ENCODE results near the gene PTGIR.

Gene PTGIR, protein sequence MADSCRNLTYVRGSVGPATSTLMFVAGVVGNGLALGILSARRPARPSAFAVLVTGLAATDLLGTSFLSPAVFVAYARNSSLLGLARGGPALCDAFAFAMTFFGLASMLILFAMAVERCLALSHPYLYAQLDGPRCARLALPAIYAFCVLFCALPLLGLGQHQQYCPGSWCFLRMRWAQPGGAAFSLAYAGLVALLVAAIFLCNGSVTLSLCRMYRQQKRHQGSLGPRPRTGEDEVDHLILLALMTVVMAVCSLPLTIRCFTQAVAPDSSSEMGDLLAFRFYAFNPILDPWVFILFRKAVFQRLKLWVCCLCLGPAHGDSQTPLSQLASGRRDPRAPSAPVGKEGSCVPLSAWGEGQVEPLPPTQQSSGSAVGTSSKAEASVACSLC

DNA sequence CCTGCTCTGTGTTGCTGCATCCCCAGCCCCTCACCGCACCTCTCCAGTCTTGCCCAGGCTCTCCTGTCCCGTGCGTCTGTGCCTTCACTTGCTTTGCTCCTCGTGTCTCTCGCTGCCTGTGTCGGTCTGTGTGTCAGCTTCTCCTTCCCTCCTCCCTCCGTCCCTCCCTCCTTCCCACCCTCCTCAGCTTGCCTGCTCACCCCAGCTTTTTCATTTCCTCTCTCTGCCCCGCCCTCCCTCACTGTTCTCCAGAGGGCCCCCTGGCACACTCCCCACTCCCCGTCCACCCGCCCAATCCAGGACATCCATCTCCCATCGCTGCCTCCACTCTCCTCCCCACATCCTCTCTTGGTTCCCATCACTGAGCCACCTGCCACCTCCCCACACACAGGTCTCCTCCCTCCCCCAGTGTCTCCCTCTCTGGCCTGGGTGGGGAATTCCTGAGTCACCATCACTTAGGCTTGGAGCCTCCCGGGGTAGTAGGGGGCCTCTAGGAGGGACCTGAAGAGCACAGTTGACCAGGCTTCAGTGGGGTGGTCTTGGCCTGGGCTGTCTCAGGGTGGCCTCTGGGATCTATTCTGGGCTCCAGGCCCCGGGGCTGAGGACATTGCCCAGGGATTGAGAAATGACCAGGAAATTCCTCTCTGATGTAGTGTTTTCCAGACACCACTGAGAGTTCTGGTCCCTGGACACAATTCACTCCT lies at the start of gene PTGIR:
Gene PTGIR, minus strand, starts transcription at position 132 of the 704 bp plus-strand sequence. CDS start 864 bp downstream, outside the sequence.
- no peak for DNase-seq (ENCODE audit: low read depth)

DNA sequence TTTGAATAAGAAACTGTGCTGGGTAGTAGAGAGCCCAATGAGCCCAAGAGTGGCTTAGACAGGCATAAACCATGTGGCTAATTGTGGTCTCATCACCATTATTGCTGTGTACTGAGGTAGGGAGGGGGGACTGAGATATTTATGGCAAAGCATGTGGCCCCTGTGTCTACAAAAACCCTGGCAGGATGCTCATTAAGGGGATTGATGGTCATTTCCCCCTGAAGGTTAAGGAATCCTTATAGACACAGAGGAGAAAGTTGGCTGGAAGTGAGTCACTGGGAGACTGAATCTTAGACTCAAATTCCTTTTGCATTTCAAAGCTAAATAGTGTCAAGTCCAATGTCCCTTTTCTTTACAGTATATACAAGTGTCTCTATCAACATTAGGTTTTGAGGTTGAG lies 45.9 kb upstream of the PTGIR start:
- no peak for DNase-seq (ENCODE audit: low read depth)

DNA sequence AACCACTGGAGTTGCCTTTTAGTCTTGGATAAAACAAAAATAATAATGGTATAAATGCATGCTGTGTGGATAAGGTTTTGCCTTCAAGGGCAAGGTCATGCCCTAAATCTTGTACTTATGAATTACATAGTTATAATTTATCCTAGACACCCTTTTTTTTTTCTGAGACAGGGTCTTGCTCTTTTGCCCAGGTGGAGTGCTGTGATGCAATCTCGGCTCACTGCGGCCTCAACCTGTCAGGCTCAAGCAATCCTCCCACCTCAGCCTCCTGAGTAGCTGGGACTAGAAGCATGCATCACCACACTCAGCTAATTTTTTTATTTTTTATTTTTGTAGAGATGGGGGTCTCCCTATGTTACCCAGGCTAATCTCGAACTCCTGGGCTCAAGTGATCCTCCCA lies 43.8 kb upstream of the PTGIR start:
- no peak for DNase-seq (ENCODE audit: low read depth)

DNA sequence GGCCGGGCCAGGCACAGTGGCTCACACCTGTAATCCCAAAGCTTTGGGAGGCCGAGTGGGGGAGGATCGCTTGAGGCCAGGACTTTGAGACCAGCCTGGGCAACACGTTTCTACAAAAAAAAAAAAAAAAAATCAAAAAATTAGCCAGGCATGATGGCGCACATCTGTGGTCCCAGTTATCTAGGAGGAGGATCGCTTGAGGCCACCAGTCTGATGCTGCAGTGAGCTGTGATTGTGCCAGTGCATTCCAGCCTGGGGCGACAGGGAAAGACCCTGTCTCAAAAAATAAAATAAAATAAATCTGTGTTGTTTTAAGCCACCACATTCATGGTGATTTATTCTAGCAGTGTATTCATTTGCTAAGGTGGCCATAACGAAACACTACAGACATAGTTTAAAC lies 40.2 kb upstream of the PTGIR start:
- no peak for DNase-seq (ENCODE audit: low read depth)

DNA sequence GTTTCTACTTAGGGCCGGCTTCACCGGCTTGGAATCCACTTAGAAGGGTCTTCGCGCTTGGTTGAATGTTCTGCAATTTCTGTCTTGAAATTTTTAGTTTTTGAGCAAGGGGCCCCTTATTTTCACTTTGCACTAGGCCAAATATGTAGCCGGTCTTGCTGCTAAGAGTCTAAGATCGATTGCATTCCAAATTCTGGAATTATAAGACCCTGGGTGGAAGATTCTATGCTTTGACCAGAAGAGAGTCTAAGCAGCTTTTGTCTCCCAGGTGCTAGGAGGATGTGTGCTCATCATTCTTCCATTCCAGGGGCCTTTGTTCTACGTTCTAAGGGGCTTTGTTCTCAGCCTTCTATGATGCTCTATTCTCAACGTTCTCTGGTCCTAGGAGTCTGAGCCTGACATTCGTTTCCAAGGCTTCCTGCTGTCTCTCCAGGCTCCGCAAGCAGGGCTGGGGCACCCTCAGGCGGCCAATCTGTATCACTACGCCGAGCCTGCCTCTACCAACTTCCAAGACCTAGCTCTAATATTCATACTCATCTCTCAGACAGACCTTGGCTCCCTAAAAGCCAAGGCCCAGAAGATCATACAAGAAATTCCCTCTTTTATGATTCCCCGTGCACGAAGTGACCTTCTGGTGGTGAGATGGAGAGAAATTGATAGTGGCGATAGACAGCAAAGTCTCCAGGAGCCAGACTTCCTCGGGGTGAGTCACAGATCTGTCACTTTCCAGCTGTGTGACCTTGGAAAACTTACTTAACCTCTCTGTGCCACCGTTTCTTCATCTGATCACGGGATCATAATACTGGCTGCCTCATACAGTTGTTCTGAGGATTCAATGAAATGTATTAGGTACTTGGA lies 37.1 kb upstream of the PTGIR start:
- DNase-seq (ENCODE audit: low read depth): peak; percentile 59

DNA sequence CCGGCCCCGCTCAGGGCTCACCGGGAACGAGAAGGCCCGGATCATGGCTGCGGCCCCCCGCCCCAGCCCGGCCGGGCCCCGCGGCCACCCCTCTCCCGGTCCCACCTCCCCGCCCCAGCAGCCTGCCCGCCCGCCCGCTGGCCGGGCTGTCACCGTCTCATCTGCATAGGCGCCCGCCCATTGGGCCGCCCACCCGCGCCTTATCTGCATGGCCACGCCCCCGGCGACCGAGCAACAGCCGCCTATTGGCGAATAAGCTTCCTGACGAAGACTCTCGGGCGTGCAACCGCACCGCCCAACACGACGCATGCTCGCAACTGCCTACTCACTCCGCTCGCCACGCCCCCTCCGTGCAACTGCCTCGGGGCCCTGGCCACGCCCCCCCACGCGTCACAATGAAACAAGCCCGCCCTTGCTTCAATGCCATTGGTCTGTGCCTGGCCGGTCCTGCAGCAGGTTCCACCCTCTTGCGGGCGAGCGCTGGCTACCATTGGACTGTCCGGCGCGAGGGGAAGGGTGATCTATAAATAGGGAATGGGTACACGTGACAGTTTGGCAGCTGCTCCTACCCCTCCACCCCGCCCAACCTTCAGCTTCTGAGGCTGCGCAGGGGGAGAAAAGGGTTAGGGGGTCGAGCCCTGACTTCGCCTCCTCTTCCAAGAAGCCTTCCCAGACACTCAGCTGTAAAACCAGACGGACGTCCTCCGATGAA lies 36.3 kb upstream of the PTGIR start, which contains the start of gene DACT3:
Gene DACT3, minus strand, starts transcription at position 163 of the 712 bp plus-strand sequence. Its CDS starts 118 bp downstream, at position 45.
- peak; percentile 99 for DNase-seq (ENCODE audit: low read depth)

DNA sequence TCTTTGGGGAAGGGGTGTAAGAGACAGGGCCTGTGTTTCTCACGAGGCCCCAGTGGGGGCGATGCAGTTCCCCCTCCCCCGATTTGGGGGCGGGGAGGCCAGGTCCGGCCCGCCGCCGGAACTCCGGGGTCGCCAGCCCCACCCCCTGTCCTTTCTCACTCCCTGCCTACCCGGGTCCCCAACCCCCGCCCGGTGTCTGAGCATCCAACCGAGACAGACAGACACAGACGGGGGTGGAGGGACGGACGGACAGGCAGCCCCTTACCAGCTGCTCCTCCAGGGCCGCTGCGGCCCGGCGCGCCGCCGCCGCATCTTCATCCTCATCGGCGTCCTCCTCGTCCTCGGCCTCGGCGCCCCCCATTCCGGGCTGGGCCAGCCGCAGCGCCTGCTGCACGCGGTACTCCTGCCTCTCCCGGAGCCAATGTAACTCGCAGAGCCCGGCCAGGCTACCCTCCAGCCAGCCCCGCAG lies 35.7 kb upstream of the PTGIR start:
- DNase-seq (ENCODE audit: low read depth): no peak

DNA sequence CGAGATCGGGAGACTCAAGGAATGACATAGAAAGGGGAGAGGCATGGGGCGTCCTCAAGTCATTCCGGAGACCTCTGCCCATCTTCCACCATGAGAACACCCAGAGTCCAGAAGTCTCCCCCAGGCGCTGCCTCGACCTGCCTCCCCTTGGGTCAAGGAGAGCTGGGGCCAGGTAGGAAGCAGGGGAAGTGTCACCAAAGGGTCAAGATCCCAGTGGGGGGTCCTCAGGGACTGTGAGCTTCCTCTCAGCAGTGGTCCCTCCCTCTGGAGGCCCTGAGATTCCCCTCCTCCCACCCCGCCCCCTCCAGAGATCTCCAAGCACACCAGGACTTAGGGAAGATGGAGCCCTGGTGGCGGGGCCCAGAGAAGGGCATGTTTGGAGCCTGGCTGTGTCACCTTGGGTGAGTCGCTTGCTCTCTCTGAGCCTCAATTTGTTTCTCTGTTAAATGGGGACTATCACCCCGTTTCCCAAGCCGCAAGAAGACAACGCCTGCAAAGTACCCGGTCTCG lies 35.2 kb upstream of the PTGIR start:
- no peak for DNase-seq (ENCODE audit: low read depth)

DNA sequence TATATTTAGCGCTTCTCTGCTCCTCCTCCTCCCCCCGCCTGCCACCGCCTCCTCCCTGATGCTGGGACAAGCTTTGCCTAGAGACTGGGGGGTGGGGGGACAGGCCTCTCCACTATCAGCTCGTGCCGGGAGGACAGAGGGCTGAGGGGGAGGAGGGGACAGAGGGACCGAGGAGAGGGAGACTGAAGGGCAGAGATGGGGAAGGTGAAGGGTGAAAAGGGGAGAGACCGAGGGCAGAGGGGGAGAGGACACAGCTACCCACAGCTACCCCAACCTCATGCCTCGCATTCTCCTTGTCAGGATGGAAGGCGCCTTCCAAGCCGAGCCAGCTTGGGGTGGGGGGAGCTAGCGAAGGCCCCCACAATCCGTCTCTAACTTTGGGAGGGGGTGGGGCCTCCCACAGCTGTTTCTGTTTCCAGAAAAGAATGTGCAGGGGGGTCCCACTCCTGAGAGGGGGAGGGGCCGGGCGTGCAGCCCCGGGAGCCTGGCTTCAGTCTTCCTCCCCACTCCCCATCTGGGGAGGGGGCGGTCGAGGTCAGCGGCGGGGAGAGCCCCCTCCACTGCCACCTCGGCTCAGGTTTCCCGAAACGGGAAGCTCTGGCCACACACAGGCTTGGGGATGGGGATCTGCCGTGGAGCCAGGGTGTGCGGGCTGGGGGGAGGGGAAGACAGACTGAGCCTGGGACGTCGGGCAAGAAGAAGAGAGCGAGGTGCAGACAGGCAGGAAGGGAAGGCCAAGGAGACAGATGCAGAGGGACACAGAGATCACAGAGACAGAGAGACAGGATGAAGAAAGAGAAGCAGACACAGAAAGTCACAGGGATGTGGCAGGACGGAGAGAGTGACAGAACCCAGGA lies 34.5 kb upstream of the PTGIR start:
- DNase-seq (ENCODE audit: low read depth): no peak

DNA sequence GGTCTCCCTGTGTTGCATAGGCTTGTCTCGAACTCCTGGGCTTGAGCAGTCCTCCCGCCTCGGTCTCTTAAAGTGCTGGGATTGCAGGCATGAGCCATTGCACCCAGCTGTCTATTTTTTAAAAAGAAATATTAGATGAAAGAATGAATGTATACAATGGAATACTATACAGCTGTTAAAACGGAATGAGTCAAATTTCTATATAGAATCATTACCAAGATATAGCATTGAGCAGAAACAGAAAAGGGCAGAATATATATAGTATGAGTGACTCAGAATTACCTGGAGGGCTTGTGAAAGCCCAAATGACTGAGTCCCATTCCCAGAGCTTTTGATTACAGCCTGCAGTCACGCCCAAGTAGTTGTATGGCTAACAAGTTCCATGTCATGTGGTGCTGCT lies 31.7 kb upstream of the PTGIR start:
- no peak for DNase-seq (ENCODE audit: low read depth)

DNA sequence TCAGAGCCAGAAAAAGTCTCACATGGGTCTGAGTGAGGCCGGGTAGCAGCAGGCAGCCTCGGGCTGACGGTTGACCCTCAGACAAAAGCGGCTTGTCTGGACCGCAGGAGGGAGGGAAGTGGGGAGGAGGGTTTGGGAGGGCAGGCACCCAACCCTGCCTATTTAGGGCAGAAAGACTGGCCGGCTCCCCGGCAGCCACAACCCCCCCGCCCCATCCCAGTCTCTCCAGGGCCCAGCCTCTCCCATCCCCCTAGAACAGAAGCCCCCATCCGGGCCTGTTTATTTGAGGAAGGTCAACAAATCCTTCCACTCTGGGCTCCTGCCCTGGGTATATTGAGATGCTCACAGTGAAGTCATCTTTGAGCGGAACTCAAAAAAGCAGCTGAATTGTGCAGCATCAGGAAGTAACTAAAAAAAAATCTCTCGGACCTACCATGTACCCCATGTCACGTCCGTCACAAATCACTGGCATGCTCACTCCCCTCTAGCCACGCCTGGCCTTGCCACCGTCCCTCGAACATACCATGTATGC lies 29.8 kb upstream of the PTGIR start:
- DNase-seq (ENCODE audit: low read depth): no peak

DNA sequence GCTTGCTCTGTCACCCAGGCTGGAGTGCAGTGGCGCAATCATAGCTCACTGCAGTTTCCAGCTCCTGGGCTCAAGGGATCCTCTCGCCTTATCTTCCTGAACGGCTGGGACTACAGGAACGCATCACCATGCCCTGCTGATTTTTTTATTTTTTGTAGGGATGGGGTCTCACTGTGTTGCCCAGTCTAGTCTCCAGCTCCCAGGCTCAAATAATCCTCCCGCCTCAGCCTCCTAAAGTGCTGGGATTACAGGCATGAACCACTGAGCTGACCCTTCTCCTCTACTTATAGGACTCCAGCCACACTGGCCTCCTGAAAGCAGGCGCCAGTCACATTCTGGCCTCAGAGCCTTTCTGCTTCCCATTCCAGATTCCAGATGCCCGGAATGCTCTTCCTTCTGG lies 25.6 kb upstream of the PTGIR start:
- DNase-seq (ENCODE audit: low read depth): no peak

DNA sequence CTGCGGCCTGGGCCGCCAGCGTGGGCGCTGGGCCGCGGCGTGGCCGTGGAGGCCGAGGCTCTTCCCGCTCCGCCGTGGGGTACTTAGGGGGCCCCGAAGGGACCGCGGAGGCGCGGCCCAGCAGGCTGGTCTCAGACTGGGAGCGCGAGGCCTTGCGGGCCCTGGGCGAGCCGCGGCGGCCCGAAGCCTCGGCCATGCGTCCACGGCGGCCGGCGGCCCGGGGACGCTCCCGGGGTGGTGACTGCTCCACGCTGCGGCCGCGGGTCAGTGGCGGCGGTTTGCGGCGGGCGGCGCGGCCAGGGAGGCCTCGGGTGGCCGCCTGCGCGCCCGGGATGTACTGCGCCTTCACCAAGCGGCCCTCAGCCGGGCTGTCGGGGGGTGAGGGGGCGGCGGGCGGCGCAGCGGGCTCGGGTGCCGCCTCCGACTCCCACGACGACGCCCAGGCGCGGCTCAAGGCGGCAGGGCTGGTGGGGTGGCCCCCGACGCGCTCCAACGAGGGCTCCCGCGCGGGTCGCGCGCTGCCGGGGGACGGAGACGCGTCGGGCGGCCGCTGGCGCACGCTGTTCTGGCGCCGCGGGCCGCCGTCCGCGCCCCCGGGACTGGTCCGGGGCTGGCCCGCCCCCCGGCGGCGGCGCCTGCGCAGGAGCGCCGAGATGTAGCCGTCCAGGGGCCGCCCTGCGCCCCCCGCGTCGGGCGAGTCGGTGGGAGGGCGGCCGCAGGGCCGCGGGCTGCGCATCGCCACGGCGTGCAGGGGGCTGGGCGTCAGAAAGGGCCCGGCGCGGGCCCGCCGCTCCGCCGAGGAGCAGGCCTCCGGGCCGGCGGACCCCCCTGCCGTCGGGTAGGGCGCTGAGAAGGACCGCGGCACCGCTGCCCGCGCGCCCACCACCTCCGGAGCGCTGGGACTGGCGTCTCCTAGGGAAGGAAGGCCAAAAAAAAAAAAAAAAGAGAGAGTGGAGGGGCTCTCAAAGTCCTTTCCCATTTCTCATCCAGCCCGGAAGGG lies 24.4 kb upstream of the PTGIR start:
- no peak for DNase-seq (ENCODE audit: low read depth)

DNA sequence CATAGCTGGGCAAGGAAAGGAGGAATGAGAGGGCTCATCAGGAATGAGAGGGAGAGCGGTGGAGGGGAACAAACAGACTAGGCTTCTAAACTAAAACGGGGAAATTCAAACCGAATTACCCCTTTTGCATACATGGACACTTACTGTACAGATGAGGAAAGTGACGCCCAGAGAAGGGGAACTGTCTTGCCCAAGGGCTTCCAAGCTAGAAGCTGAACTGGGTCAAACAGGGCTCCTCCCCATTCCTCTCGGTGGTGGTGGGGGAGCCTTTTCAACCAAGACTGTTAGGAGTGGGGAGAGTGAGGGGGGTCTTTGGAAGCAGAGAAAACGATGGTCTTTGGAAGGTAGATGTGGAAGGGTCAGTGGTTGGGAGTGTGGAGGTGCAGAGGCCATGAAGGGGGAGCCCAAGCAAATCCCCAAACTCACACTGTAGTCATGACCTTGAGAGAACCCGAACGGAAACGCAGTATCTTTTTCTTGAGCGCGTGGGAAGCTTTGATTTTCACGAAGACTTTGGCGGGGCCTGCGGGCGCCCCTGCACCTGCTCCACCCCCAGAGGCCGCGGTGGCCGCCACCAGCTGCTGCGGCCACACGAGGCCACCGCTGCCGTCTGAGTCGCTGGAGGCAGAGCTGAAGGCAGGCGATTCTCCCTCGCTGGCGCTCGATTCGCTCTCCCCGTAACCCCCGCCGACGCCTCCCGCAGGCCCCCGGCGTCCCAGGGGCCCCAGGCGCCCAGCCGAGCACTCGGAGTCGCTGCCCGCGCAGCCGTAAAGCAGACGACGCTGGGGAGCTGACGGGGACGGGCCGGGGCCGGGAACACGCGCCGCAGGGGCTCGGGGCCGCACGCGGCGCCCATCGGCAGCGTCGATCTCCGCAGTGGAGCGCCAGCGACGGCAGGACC lies 23.4 kb upstream of the PTGIR start:
- no peak for DNase-seq (ENCODE audit: low read depth)

DNA sequence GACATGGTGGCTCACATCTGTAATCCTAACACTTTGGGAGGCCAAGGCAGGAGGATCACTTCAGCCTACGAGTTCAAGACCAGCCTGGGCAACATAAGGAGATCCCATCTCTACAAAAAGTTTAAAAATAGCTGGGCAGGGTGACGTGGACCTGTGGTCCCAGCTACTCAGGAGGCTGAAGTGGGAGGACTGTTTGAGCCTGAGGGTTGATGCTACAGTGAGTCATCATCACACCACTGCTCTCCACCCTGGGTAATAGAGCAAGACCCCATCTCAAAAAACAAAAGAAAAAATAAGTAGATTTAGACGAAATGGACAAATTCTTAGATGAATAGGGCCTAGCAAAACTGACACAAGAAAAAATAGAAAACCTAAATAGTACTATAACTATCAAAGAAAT lies 21.5 kb upstream of the PTGIR start:
- DNase-seq (ENCODE audit: low read depth): no peak

DNA sequence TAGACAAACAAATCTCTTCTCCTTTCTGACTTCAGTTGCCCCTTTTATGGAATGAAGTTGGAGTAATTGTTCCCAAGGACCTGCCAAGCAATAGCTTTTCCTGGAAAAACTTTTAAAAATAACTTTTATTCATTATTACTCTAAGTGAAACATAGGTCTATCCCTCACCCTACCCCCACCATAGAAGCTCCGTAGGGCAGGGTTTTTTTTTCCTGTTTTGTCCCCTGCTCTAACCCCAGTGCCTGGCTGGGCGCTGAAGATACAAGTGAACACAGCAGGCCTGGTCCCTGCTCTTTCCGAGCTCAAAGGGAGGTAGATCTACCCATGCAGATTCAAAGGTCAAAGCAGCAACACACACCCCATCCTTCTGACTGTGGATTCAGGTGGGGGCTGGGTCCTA lies 19.8 kb upstream of the PTGIR start:
- DNase-seq (ENCODE audit: low read depth): no peak

DNA sequence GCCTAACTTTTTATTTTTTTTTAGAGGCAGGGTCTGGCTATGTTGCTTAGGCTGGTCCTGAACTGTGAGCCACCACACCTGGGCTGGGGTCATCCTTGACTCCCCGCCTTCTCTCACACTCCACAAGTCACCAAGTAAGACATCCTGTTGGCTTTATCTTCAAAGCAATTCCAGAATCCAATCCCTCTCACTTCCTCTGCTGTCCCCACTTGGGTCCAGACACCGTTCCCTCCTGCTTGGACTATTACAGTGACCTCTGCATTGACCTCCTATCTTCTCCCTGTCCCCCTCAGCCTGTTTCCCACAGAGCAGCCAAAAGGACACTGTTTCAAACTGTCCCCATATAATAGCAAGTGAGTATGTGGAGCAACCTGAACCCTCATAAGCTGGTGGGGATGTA lies 15.8 kb upstream of the PTGIR start:
- no peak for DNase-seq (ENCODE audit: low read depth)

Measured in HS-27A (cell line).